ENCODE results near the gene KDM4C. TPM values are rescaled to one million over a fixed set of nuclear protein-coding genes. Genes with fewer than 3 reads are reported as not detected.

KDM4C gene
- total and polyA plus RNA-seq, 2 donors (not counting 1 experiment from before 2014, with no cell fraction given), result 49.7 to 141 TPM

DNA sequence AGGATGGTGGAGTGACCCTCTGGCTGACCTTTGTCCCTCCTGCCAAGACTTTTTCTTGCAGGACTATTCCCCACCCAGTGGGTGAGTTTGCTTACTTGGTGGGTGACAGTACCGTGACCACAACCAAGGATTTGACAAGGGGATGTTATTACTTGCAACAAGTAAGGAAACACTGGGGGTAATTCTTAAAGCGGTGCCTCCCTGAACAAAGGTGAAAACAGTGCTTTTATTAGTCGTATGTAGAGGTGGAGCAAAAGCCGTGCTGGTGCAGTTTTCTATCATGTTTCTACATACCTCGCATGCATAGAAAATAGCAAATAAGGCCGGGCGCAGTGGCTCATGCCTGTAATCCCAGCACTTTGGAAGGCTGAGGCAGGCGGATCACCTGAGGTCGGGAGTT lies 41.0 kb upstream of the KDM4C start:
- no peak for ATAC-seq (ENCODE audit: low read depth)
- WGBS (ENCODE audit: insufficient coverage), result 100% methylated on average over 5 of the region's 9 CpGs
- POLR2A ChIA-PET, result interaction anchor here (0.7 to 3.3 kb wide), 5 partner anchors 19 to 40 kb away, joined by 4 to 30 read pairs (median 13); partner anchors contain the start of gene KDM4C
- intact Hi-C loops (cut with micrococcal nuclease), result loop anchor here (1.0 to 2.0 kb wide), 3 partner anchors 24 to 41 kb away; partner anchors contain the start of gene KDM4C
- Mint-ChIP-seq H3K4me1 (peaks cover 17% of the 10 kb centered on the region), H3K27me3 (no peaks in the 10 kb centered on the region), H3K4me3 (peak overlapping the region; percentile 90), H3K9me3 (ENCODE audit: insufficient read depth) (no peaks in the 10 kb centered on the region), H3K27ac (peak overlapping the region; percentile 91)
- H3K27me3 ChIP-seq (replicated peaks in 1 of 4; ENCODE audit: control extremely low read depth in 1 of 4, control insufficient read depth in 3 of 4, insufficient read depth in 4 of 4, low read length in 3 of 4), result no peaks in the 10 kb centered on the region
- H3K4me2 ChIP-seq (replicated peaks; ENCODE audit: low read depth, low read length, poor library complexity, severe bottlenecking), result peak overlapping the region; percentile 83
- no peaks in the 10 kb centered on the region for H4K20me1 ChIP-seq (ENCODE audit: control insufficient read depth, insufficient read depth, low read length, poor library complexity, severe bottlenecking)
- H3K9me3 ChIP-seq (ENCODE audit: control extremely low read depth in 1 of 3, control insufficient read depth in 2 of 3, insufficient read depth in 1 of 3, low read length in 2 of 3), result peaks cover 0 to 3% (median 0%) of the 10 kb centered on the region in 3 donors
- H3K36me3 ChIP-seq (replicated peaks in 1 of 2; ENCODE audit: control extremely low read depth in 1 of 2, control insufficient read depth in 1 of 2, extremely low read depth in 1 of 2, insufficient read depth in 2 of 2, low read length in 1 of 2), result no peaks in the 10 kb centered on the region
- H3K79me2 ChIP-seq (ENCODE audit: control insufficient read depth, insufficient read depth, low read length), result no peaks in the 10 kb centered on the region
- no peak for DNase-seq
- TF ChIP-seq, protein P1, sequence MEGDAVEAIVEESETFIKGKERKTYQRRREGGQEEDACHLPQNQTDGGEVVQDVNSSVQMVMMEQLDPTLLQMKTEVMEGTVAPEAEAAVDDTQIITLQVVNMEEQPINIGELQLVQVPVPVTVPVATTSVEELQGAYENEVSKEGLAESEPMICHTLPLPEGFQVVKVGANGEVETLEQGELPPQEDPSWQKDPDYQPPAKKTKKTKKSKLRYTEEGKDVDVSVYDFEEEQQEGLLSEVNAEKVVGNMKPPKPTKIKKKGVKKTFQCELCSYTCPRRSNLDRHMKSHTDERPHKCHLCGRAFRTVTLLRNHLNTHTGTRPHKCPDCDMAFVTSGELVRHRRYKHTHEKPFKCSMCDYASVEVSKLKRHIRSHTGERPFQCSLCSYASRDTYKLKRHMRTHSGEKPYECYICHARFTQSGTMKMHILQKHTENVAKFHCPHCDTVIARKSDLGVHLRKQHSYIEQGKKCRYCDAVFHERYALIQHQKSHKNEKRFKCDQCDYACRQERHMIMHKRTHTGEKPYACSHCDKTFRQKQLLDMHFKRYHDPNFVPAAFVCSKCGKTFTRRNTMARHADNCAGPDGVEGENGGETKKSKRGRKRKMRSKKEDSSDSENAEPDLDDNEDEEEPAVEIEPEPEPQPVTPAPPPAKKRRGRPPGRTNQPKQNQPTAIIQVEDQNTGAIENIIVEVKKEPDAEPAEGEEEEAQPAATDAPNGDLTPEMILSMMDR (IDR thresholded peaks at IDR 0.05), result no peak
- no peak for TF ChIP-seq EZH2 (IDR thresholded peaks at IDR 0.05; ENCODE audit: borderline replicate concordance, insufficient read depth, low read depth, low read length, poor library complexity, severe bottlenecking)
- peaks cover 6 to 16% of the 10 kb centered on the region in 2 donors for H3K4me1 ChIP-seq (ENCODE audit: control insufficient read depth in 2 of 2, insufficient read depth in 2 of 2, low read length in 2 of 2)
- CTCF ChIA-PET, result interaction anchor here (1.6 to 1.7 kb wide), 2 partner anchors 34 kb away, joined by 9 to 10 read pairs; no protein-coding TSS in a partner anchor
- H3K9ac ChIP-seq (ENCODE audit: low read length), result peak overlapping the region; percentile 71
- peak overlapping the region; percentile 96 for H2AFZ ChIP-seq (ENCODE audit: insufficient read depth, low read depth, low read length, poor library complexity, severe bottlenecking)
- peak overlapping the region; percentile 58 to 76 for H3K27ac ChIP-seq (ENCODE audit: low read length in 2 of 2)
- H3K4me3 ChIP-seq (ENCODE audit: control extremely low read depth in 1 of 5, extremely low read depth in 1 of 5, insufficient read depth in 1 of 5, low read depth in 2 of 5, low read length in 4 of 5), result peak overlapping the region in 4 of 5 experiments; percentile 48 to 77 (median 66)

DNA sequence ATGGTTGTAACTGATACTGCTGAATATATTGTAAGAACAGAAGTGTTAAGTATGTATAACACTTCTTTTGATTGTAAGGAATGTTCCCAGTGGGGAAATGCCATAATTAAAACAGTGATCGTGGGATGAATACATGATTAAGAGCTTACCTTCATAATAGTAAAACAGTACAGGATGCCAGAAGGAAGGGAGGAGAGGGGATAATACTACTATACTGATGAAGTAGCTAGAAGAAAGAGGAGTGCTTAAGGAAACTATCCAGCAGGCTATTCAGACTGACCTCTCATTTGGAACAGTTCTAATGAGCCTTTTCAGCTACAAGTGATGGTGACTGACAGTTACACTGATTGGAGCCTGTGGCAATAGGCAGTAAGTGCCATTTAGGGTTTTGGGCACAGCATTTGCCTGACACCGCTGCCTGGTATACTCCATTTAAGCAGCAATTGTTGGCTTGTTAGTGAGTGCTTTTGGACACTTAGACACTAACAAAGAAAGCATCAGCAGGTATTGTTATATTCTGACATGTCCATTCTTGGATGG lies 33.8 kb upstream of the KDM4C start:
- peak overlapping the region; percentile 73 for H2AFZ ChIP-seq (ENCODE audit: insufficient read depth, low read depth, low read length, poor library complexity, severe bottlenecking)
- DNase-seq, result no peak
- H3K27me3 ChIP-seq (replicated peaks in 1 of 4; ENCODE audit: control extremely low read depth in 1 of 4, control insufficient read depth in 3 of 4, insufficient read depth in 4 of 4, low read length in 3 of 4), result no peaks in the 10 kb centered on the region
- peaks cover 16 to 17% of the 10 kb centered on the region in 2 donors for H3K4me1 ChIP-seq (ENCODE audit: control insufficient read depth in 2 of 2, insufficient read depth in 2 of 2, low read length in 2 of 2)
- TF ChIP-seq, protein P1 (IDR thresholded peaks at IDR 0.05), result no peak
- TF ChIP-seq EZH2 (IDR thresholded peaks at IDR 0.05; ENCODE audit: borderline replicate concordance, insufficient read depth, low read depth, low read length, poor library complexity, severe bottlenecking), result no peak
- H3K4me3 Mint-ChIP-seq, result peak overlapping the region; percentile 84
- no peaks in the 10 kb centered on the region for H3K9me3 ChIP-seq (ENCODE audit: control extremely low read depth in 1 of 3, control insufficient read depth in 2 of 3, insufficient read depth in 1 of 3, low read length in 2 of 3)
- no peaks in the 10 kb centered on the region for H3K79me2 ChIP-seq (ENCODE audit: control insufficient read depth, insufficient read depth, low read length)
- ChIA-PET POLR2A (interaction anchor here (0.6 to 1.0 kb wide), 2 partner anchors 32 to 44 kb away, joined by 3 to 9 read pairs; no protein-coding TSS in a partner anchor), CTCF (interaction anchor here (0.6 kb wide), 1 partner anchor 80 kb away, joined by 4 read pairs; no protein-coding TSS in a partner anchor)
- no peaks in the 10 kb centered on the region for H3K27me3 Mint-ChIP-seq
- no peaks in the 10 kb centered on the region for H3K9me3 Mint-ChIP-seq (ENCODE audit: insufficient read depth)
- peak overlapping the region in 1 of 2 donors; percentile 61 for H3K27ac ChIP-seq (ENCODE audit: low read length in 2 of 2)
- H3K9ac ChIP-seq (ENCODE audit: low read length), result no peak overlapping the region
- peak overlapping the region; percentile 90 for H3K27ac Mint-ChIP-seq
- H3K4me1 Mint-ChIP-seq, result peaks cover 26% of the 10 kb centered on the region
- intact Hi-C loops (cut with micrococcal nuclease), result no loop called here
- no peak overlapping the region for H3K4me3 ChIP-seq (ENCODE audit: control extremely low read depth in 1 of 5, extremely low read depth in 1 of 5, insufficient read depth in 1 of 5, low read depth in 2 of 5, low read length in 4 of 5)
- no peaks in the 10 kb centered on the region for H4K20me1 ChIP-seq (ENCODE audit: control insufficient read depth, insufficient read depth, low read length, poor library complexity, severe bottlenecking)
- peak overlapping the region; percentile 73 for H3K4me2 ChIP-seq (replicated peaks; ENCODE audit: low read depth, low read length, poor library complexity, severe bottlenecking)
- H3K36me3 ChIP-seq (replicated peaks in 1 of 2; ENCODE audit: control extremely low read depth in 1 of 2, control insufficient read depth in 1 of 2, extremely low read depth in 1 of 2, insufficient read depth in 2 of 2, low read length in 1 of 2), result no peaks in the 10 kb centered on the region
- 100% methylated on average over 1 of the region's 2 CpGs for whole genome bisulfite sequencing (ENCODE audit: insufficient coverage)
- no peak for ATAC-seq (ENCODE audit: low read depth)
